Measurements from ENCODE around the gene TRIM49D2. TPM values are rescaled to one million over a fixed set of nuclear protein-coding genes. Genes with fewer than 3 reads are reported as not detected.
"Not testable (repeated sequence)": the region's sequence is repeated elsewhere in the genome, so short reads cannot be mapped to it uniquely, and the experiment has no call there.

Gene TRIM49D2, protein sequence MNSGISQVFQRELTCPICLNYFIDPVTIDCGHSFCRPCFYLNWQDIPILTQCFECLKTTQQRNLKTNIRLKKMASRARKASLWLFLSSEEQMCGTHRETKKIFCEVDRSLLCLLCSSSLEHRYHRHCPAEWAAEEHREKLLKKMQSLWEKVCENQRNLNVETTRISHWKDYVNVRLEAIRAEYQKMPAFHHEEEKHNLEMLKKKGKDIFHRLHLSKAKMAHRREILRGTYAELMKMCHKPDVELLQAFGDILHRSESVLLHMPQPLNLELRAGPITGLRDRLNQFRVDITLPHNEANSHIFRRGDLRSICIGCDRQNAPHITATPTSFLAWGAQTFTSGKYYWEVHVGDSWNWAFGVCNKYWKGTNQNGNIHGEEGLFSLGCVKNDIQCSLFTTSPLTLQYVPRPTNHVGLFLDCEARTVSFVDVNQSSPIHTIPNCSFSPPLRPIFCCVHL
- total RNA-seq (2022): not detected in 2 replicates
- not detected for Bru-seq, nascent RNA
- BruChase-seq, experiment 1, labeled RNA remaining after a 6-hour chase: not detected
- BruChase-seq, experiment 2, labeled RNA remaining after a 2-hour chase: not detected
- long read RNA-seq: 0 reads

DNA sequence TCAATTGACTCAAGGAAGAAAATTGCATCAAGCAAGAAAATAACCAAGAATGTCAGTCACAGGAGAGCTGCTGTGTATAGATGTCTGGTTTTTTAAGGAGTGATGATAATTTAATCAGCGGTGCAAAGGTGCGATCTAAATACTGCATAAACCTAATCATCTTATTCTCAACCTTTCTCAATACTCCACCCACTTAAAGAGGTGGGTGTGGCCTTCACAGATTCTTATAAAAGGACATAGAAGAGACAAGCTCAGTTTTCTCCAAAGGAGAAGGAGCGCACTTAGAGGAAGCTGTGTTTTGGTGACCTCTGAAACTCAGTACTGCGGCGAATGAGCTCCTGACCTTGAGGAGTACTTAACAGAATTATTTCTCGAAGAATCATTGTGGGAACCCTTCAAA is at the start of gene TRIM49D2:
TRIM49D2 (plus strand) TSS at position 301 of the 400 bp plus-strand sequence. CDS start 2,698 bp downstream, outside the sequence.
- H3K27ac Mint-ChIP-seq (ENCODE audit: low read depth, unreplicated experiment); BruUV-seq (replicated peaks); H3K36me3 Mint-ChIP-seq (ENCODE audit: insufficient read depth, unreplicated experiment); H3K9me3 Mint-ChIP-seq (ENCODE audit: unreplicated experiment); DNase-seq (ENCODE audit: unreplicated experiment); intact Hi-C loops (cut with micrococcal nuclease); H3K4me3 Mint-ChIP-seq (ENCODE audit: unreplicated experiment); H3K4me1 Mint-ChIP-seq (ENCODE audit: insufficient read depth, unreplicated experiment); POLR2A ChIA-PET: not testable (repeated sequence)
- peaks cover 35% of the 10 kb centered on the region for H3K27me3 Mint-ChIP-seq (ENCODE audit: insufficient read depth, unreplicated experiment)
- CTCF ChIA-PET: interaction anchor here (1.0 kb wide), 1 partner anchor 52 kb away, joined by 3 read pairs; no protein-coding TSS in a partner anchor

GRCh38 chr11:89877511-89877910 is 46.4 kb upstream of the TRIM49D2 start:
- H3K4me3 Mint-ChIP-seq (ENCODE audit: unreplicated experiment); H3K9me3 Mint-ChIP-seq (ENCODE audit: unreplicated experiment); CTCF ChIA-PET; H3K27me3 Mint-ChIP-seq (ENCODE audit: insufficient read depth, unreplicated experiment); H3K27ac Mint-ChIP-seq (ENCODE audit: low read depth, unreplicated experiment); POLR2A ChIA-PET; DNase-seq (ENCODE audit: unreplicated experiment); BruUV-seq (replicated peaks); H3K4me1 Mint-ChIP-seq (ENCODE audit: insufficient read depth, unreplicated experiment); intact Hi-C loops (cut with micrococcal nuclease); H3K36me3 Mint-ChIP-seq (ENCODE audit: insufficient read depth, unreplicated experiment): not testable (repeated sequence)

DNA sequence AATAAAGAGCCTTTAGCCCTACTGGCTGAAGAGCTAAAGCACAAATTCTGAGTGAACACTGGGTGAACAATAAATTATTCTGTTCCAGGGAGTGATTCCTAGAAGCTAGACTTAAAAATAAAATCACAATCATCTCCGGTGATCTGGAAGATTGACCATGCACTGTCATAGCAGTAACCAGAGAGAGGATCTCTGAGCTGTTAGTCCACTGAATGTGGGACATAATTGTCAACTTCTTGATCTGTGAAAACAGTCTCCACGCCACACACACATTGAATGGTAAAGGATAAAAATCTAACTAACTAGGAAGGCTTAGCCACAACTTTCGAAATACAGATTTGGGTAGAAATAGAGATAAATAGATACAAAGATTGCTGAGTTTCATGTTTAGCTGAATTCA is 30.6 kb upstream of the TRIM49D2 start:
- BruUV-seq (replicated peaks); H3K4me1 Mint-ChIP-seq (ENCODE audit: insufficient read depth, unreplicated experiment); DNase-seq (ENCODE audit: unreplicated experiment); H3K27me3 Mint-ChIP-seq (ENCODE audit: insufficient read depth, unreplicated experiment); H3K36me3 Mint-ChIP-seq (ENCODE audit: insufficient read depth, unreplicated experiment); CTCF ChIA-PET; H3K27ac Mint-ChIP-seq (ENCODE audit: low read depth, unreplicated experiment); POLR2A ChIA-PET; intact Hi-C loops (cut with micrococcal nuclease); H3K4me3 Mint-ChIP-seq (ENCODE audit: unreplicated experiment); H3K9me3 Mint-ChIP-seq (ENCODE audit: unreplicated experiment): not testable (repeated sequence)

GRCh38 chr11:89900809-89901208 is 23.1 kb upstream of the TRIM49D2 start:
- intact Hi-C loops (cut with micrococcal nuclease); H3K4me3 Mint-ChIP-seq (ENCODE audit: unreplicated experiment); H3K27me3 Mint-ChIP-seq (ENCODE audit: insufficient read depth, unreplicated experiment); H3K36me3 Mint-ChIP-seq (ENCODE audit: insufficient read depth, unreplicated experiment); POLR2A ChIA-PET; BruUV-seq (replicated peaks); H3K27ac Mint-ChIP-seq (ENCODE audit: low read depth, unreplicated experiment); DNase-seq (ENCODE audit: unreplicated experiment); H3K4me1 Mint-ChIP-seq (ENCODE audit: insufficient read depth, unreplicated experiment); CTCF ChIA-PET; H3K9me3 Mint-ChIP-seq (ENCODE audit: unreplicated experiment): not testable (repeated sequence)

DNA sequence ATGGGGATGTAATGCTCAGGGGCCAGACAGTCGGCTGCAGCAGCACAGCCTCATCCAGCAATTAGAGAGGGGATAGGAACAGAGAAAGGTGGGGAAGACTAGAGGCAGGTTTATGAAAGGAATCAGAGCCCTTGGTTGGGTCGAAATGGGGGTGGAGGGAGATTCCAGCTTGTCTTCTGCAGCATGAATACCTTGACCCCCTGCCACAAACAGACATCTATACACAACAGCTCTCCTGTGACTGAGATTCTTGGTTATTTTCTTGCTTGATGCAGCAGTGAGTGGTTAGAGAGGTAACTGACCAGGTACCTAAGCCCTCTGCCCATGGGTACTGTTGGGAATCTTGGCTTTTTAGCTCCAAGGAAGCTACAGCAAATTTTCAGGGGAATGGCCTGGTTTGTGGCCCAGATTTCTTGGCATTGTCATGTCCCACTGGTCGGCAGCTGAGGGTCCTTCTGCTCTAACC is 1.6 kb upstream of the TRIM49D2 start, which contains the start of gene TRIM49D1:
TRIM49D1 (minus strand) TSS at position 51 of the 466 bp plus-strand sequence. CDS start 4,535 bp downstream, outside the sequence.
- BruUV-seq (replicated peaks): no TSS peak
- Mint-ChIP-seq H3K9me3 (ENCODE audit: unreplicated experiment) (no peaks in the 10 kb centered on the region), H3K4me3 (ENCODE audit: unreplicated experiment) (no peak within 1 kb of the TSS), H3K36me3 (ENCODE audit: insufficient read depth, unreplicated experiment) (no peaks in the 10 kb centered on the region), H3K27me3 (ENCODE audit: insufficient read depth, unreplicated experiment) (peaks cover 35% of the 10 kb centered on the region), H3K4me1 (ENCODE audit: insufficient read depth, unreplicated experiment) (no peaks in the 10 kb centered on the region), H3K27ac (ENCODE audit: low read depth, unreplicated experiment) (no peak within 1 kb of the TSS)
- POLR2A ChIA-PET: no interaction called here
- intact Hi-C loops (cut with micrococcal nuclease): no loop called here
- TF ChIP-seq, protein P1, sequence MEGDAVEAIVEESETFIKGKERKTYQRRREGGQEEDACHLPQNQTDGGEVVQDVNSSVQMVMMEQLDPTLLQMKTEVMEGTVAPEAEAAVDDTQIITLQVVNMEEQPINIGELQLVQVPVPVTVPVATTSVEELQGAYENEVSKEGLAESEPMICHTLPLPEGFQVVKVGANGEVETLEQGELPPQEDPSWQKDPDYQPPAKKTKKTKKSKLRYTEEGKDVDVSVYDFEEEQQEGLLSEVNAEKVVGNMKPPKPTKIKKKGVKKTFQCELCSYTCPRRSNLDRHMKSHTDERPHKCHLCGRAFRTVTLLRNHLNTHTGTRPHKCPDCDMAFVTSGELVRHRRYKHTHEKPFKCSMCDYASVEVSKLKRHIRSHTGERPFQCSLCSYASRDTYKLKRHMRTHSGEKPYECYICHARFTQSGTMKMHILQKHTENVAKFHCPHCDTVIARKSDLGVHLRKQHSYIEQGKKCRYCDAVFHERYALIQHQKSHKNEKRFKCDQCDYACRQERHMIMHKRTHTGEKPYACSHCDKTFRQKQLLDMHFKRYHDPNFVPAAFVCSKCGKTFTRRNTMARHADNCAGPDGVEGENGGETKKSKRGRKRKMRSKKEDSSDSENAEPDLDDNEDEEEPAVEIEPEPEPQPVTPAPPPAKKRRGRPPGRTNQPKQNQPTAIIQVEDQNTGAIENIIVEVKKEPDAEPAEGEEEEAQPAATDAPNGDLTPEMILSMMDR (IDR thresholded peaks at IDR 0.05; ENCODE audit: unreplicated experiment): no peak
- CTCF ChIA-PET: interaction anchor here (0.7 kb wide), 1 partner anchor 917 kb away, joined by 4 read pairs; no protein-coding TSS in a partner anchor
- no peak for DNase-seq (ENCODE audit: unreplicated experiment)

DNA sequence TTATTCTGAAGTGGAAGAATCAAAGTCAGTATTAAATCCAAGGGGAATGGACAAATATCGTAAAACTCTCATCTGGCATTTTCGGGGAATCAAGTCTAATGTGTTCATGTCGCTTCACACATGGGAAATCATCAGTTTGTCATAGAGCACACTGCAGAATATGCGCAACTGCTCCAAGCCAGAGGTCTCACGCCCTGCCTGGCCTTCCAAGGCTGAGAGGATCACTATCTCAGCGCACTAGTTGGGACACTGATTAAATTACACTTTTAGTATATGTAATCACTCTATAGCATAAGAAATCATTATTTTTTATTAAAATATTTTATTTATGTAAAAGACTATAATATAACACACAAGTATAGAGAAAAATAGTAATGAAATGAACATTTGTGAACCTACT is 37.0 kb downstream of the TRIM49D2 start:
- H3K9me3 Mint-ChIP-seq (ENCODE audit: unreplicated experiment); H3K4me1 Mint-ChIP-seq (ENCODE audit: insufficient read depth, unreplicated experiment); POLR2A ChIA-PET; H3K4me3 Mint-ChIP-seq (ENCODE audit: unreplicated experiment); intact Hi-C loops (cut with micrococcal nuclease); DNase-seq (ENCODE audit: unreplicated experiment); H3K27me3 Mint-ChIP-seq (ENCODE audit: insufficient read depth, unreplicated experiment); BruUV-seq (replicated peaks); CTCF ChIA-PET; H3K36me3 Mint-ChIP-seq (ENCODE audit: insufficient read depth, unreplicated experiment); H3K27ac Mint-ChIP-seq (ENCODE audit: low read depth, unreplicated experiment): not testable (repeated sequence)

DNA sequence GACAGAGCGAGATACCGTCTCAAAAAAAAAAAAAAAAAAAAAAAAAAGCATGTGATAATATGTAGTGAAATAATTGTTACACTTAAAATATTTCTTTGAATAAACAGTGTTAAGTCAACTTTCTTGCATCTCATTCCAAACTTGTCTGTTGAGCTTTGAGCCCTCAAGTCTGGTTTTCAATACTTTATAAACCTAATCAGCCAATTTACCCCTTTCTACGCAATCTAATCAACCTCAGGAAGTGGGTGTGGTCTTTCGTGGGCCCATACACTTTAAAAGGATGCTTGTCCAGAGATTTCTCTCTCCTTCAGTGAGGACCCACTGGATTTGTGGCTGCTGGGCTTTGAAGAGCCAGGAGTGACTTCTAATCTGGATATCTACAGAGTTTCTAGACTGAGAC is 41.9 kb downstream of the TRIM49D2 start, which contains the start of gene TRIM64:
TRIM64 (plus strand) TSS at position 301 of the 400 bp plus-strand sequence. CDS start 2,467 bp downstream, outside the sequence.
- H3K27me3 Mint-ChIP-seq (ENCODE audit: insufficient read depth, unreplicated experiment); H3K4me1 Mint-ChIP-seq (ENCODE audit: insufficient read depth, unreplicated experiment); H3K9me3 Mint-ChIP-seq (ENCODE audit: unreplicated experiment); BruUV-seq (replicated peaks); H3K27ac Mint-ChIP-seq (ENCODE audit: low read depth, unreplicated experiment); CTCF ChIA-PET; POLR2A ChIA-PET; H3K4me3 Mint-ChIP-seq (ENCODE audit: unreplicated experiment); H3K36me3 Mint-ChIP-seq (ENCODE audit: insufficient read depth, unreplicated experiment); intact Hi-C loops (cut with micrococcal nuclease); DNase-seq (ENCODE audit: unreplicated experiment): not testable (repeated sequence)
